GM12878 (cell line): Measurements from ENCODE around the gene S100A12. TPM values are rescaled to one million over a fixed set of nuclear protein-coding genes. Genes with fewer than 3 reads are reported as not detected.

Experiments
- ATAC-seq: fragments of 200-7000 bp; cut with Tn5 transposase; 3 replicates; pipeline ENCODE4 v1.9.1; 2020; ENCODE audit warnings: mild to moderate bottlenecking, moderate library complexity
- BruUV-seq: library from RNA; stranded (reverse); fragments of 400-500 nt; replicated peaks from 2 replicates; lab custom pipeline; 2021; lab: Mats Ljungman, UMichigan
- CTCF ChIA-PET: fragments of 300-600 bp; sonication (Branson Sonifier 250); formaldehyde crosslinking; extraction: SDS; loops from one replicate; lab custom pipeline; 2021; ENCODE audit warnings: inconsistent platforms; lab: Yijun Ruan, JAX
- POLR2A ChIA-PET: fragments of 350-600 bp; formaldehyde crosslinking; extraction: SDS; loops from one replicate; lab custom pipeline; 2021; ENCODE audit warnings: inconsistent platforms; lab: Charles Lee
- RAD21 ChIA-PET: fragments of 300-600 bp; sonication (Branson Sonifier 250); formaldehyde crosslinking; loops from one replicate; lab custom pipeline; 2023; ENCODE audit warnings: antibody characterized with exemption; ENCODE audit not compliant: unreplicated experiment; lab: Charles Lee
- SMC1A ChIA-PET: fragments of 300-600 bp; sonication (Branson Sonifier 250); formaldehyde crosslinking; loops from one replicate; lab custom pipeline; 2023; ENCODE audit not compliant: unreplicated experiment, uncharacterized antibody; lab: Charles Lee
- DNase-seq: peaks from one replicate; pipeline ENCODE4 v3.0.0-alpha.2; 2011; ENCODE audit warnings: low read depth, low spot score
- FAIRE-seq: peaks from 3 replicates; lab custom pipeline; 2011; peaks lifted over from hg19 to GRCh38; lab: Jason Lieb, UNC
- H2AFZ ChIP-seq: 2 replicates; pipeline ENCODE4 v1.6.0; 2011; ENCODE audit warnings: low read depth, low read length, control low read depth; ENCODE audit not compliant: control insufficient read depth
- H3K27ac ChIP-seq: 2 replicates; pipeline ENCODE4 v1.5.1; 2011; ENCODE audit warnings: control low read depth; ENCODE audit not compliant: control insufficient read depth, insufficient read depth
- H3K27me3 ChIP-seq, 2 experiments: replicated peaks in 1 of 2; 2 replicates each; pipeline versions ENCODE4 v1.6.0 to v1.6.1; 2011; ENCODE audit warnings: low read length in 1 of 2; ENCODE audit not compliant: control insufficient read depth in 2 of 2, insufficient read depth in 2 of 2
- H3K36me3 ChIP-seq, 2 experiments: 2 replicates each; pipeline ENCODE4 v1.5.1; 2011; ENCODE audit warnings: low read length in 1 of 2; ENCODE audit not compliant: control insufficient read depth in 2 of 2, insufficient read depth in 2 of 2
- H3K4me1 ChIP-seq: 2 replicates; pipeline ENCODE4 v1.6.1; 2011; ENCODE audit warnings: mild to moderate bottlenecking, low read length, moderate library complexity, mixed read lengths; ENCODE audit not compliant: control insufficient read depth, insufficient read depth
- H3K4me2 ChIP-seq: 2 replicates; pipeline ENCODE4 v1.6.0; 2011; ENCODE audit warnings: control low read depth; ENCODE audit not compliant: control insufficient read depth, insufficient read depth
- H3K4me3 ChIP-seq: fragments of 200-600 bp; sonication (generic); 2 replicates; pipeline ENCODE4 v1.5.1; 2016
- H3K79me2 ChIP-seq: 2 replicates; pipeline ENCODE4 v1.6.0; 2011; ENCODE audit warnings: low read length; ENCODE audit not compliant: control insufficient read depth, insufficient read depth
- H3K9ac ChIP-seq: 2 replicates; pipeline ENCODE4 v1.8.0; 2011; ENCODE audit warnings: low read length, control low read depth, mixed read lengths; ENCODE audit not compliant: control insufficient read depth, insufficient read depth
- H3K9me3 ChIP-seq: replicated peaks from 3 replicates; pipeline ENCODE4 v1.5.1; 2011; ENCODE audit warnings: mild to moderate bottlenecking, low read length; ENCODE audit not compliant: control insufficient read depth, insufficient read depth
- H4K20me1 ChIP-seq: 2 replicates; pipeline ENCODE4 v1.6.0; 2011; ENCODE audit not compliant: control insufficient read depth, insufficient read depth
- BCLAF1 ChIP-seq: fragments of 450-650 bp; IDR thresholded peaks from 2 replicates; pipeline ENCODE4 v1.6.1; 2017; ENCODE audit warnings: antibody characterized with exemption, mild to moderate bottlenecking, moderate library complexity
- E2F8 ChIP-seq: fragments of 450-650 bp; IDR thresholded peaks from 2 replicates; pipeline ENCODE4 v1.6.1; 2018; ENCODE audit warnings: mild to moderate bottlenecking, low read depth, moderate library complexity; ENCODE audit not compliant: partially characterized antibody
- ESRRA ChIP-seq: IDR thresholded peaks from 2 replicates; pipeline ENCODE4 v1.6.1; 2012; ENCODE audit warnings: mild to moderate bottlenecking, low read length, improper control_type of control experiment
- GABPA ChIP-seq: IDR thresholded peaks from 2 replicates; pipeline ENCODE4 v1.6.1; 2014; ENCODE audit warnings: antibody characterized with exemption, low read depth, mild to moderate bottlenecking, inconsistent platforms
- NFIC ChIP-seq: IDR thresholded peaks from 2 replicates; pipeline ENCODE4 v1.6.1; 2012; ENCODE audit warnings: low read depth, mild to moderate bottlenecking, inconsistent platforms, low read length, moderate library complexity
- PML ChIP-seq: IDR thresholded peaks from 2 replicates; pipeline ENCODE4 v1.6.1; 2012; ENCODE audit warnings: low read length, inconsistent platforms
- POLR2AphosphoS5 ChIP-seq: IDR thresholded peaks from 2 replicates; pipeline ENCODE4 v1.6.1; 2011; ENCODE audit warnings: mild to moderate bottlenecking, low read length, inconsistent platforms
- RAD51 ChIP-seq: fragments of 450-650 bp; IDR thresholded peaks from 2 replicates; pipeline ENCODE4 v1.6.1; 2016; ENCODE audit warnings: moderate library complexity, mild to moderate bottlenecking, inconsistent platforms
- RFX5 ChIP-seq: IDR thresholded peaks from 2 replicates; pipeline ENCODE4 v1.6.1; 2011; ENCODE audit warnings: low read depth, low read length, improper control_type of control experiment
- STAT3 ChIP-seq: IDR thresholded peaks from 2 replicates; pipeline ENCODE4 v1.6.1; 2011; ENCODE audit warnings: low read depth, low read length, improper control_type of control experiment
- YBX1 ChIP-seq: fragments of 450-650 bp; IDR thresholded peaks from 2 replicates; pipeline ENCODE4 v1.6.1; 2016; ENCODE audit warnings: antibody characterized with exemption
- ZSCAN29 ChIP-seq: fragments of 450-650 bp; IDR thresholded peaks from 2 replicates; pipeline ENCODE4 v1.6.1; 2017; ENCODE audit warnings: mild to moderate bottlenecking, moderate library complexity
- WGBS: methylation state at CpG from one replicate; pipeline ENCODE4 v1.1.6; 2016; ENCODE audit warnings: low lambda C conversion rate; ENCODE audit not compliant: insufficient replicate concordance, insufficient coverage; ENCODE audit errors: missing lambda C conversion rate; 5-methylcytosine and 5-hydroxymethylcytosine counted together
- in situ Hi-C: fragments of 300-500 bp; cut with MboI; formaldehyde crosslinking; loops from 9 replicates; pipeline ENCODE4 v1.14.3; 2018; ENCODE audit warnings: mixed read lengths
- intact Hi-C: fragments of 100-400 bp; cut with micrococcal nuclease; formaldehyde crosslinking; loops from one replicate; pipeline ENCODE4 v1.14.2; 2022; ENCODE audit not compliant: unreplicated experiment
- polyA plus RNA-seq, 11 experiments: library from polyadenylated mRNA; depleted of rRNA in 4 of 11; unstranded in 6 of 11; stranded (reverse) in 5 of 11; fragments of >200 nt; fragmentation: Nextera tagmentation in 4 of 11; fragmentation: Illumina TruSeq in 1 of 11; extraction: Ambion mirVana in 4 of 11; extraction: Trizol in 1 of 11; gene quantifications; 1 replicate in 1 of 11; 2 replicates in 10 of 11; pipeline versions ENCODE4 v1.2.1 to v1.2.3, GENCODE V29; 2011 to 2016; ENCODE audit warnings: inconsistent platforms in 2 of 11, missing spikeins in 2 of 11, low read depth in 1 of 11
- total RNA-seq, 4 experiments: library from RNA; depleted of rRNA in 3 of 4; stranded (reverse); fragments of >200 nt in 3 of 4; fragmentation: Illumina TruSeq in 1 of 4; extraction: Trizol in 1 of 4; gene quantifications; 2 replicates each; pipeline versions ENCODE4 v1.2.1 to v1.2.3, GENCODE V29; 2013 to 2021
- TF ChIP-seq, protein P1 (sequence below): fragments of 450-650 bp; formaldehyde crosslinking; IDR thresholded peaks from 2 replicates; pipeline ENCODE4 v1.4.0; 2022; ENCODE audit warnings: mild to moderate bottlenecking, moderate library complexity

S100A12 gene
- total and polyA plus RNA-seq, 10 of the 15 experiments (the other 5 are each of a cell fraction or from before 2014, with no cell fraction given), result not detected

GRCh38 chr1:153364766-153365666, 10.4 kb downstream of the S100A12 start:
- H4K20me1 ChIP-seq, result no peaks in the 10 kb centered on the region
- no peak overlapping the region for H3K4me2 ChIP-seq
- BruUV-seq, result no TSS peak
- no peak overlapping the region for H3K27ac ChIP-seq
- in situ Hi-C loops (no loop called here), intact Hi-C loops (no loop called here)
- no peaks in the 10 kb centered on the region for H3K79me2 ChIP-seq
- ChIA-PET SMC1A (interaction anchor here (1.9 kb wide), 1 partner anchor 12 kb away, joined by 5 read pairs; no protein-coding TSS in a partner anchor), RAD21 (no interaction called here), POLR2A (no interaction called here), CTCF (interaction anchor here (1.2 to 1.8 kb wide), 3 partner anchors 10 to 53 kb away, joined by 3 read pairs; no protein-coding TSS in a partner anchor)
- DNase-seq, result no peak
- FAIRE-seq, result no peak
- no peaks in the 10 kb centered on the region for H3K36me3 ChIP-seq
- H3K4me3 ChIP-seq, result no peak overlapping the region
- ATAC-seq, result no peak
- H3K4me1 ChIP-seq, result no peaks in the 10 kb centered on the region
- H3K9ac ChIP-seq, result no peak overlapping the region
- no peak overlapping the region for H2AFZ ChIP-seq
- no peaks in the 10 kb centered on the region for H3K9me3 ChIP-seq
- H3K27me3 ChIP-seq, result no peaks in the 10 kb centered on the region
- 19% methylated on average over 12 of the region's 12 CpGs for WGBS
- TF ChIP-seq PML (no peak), YBX1 (no peak), BCLAF1 (no peak), ZSCAN29 (no peak), RAD51 (no peak), STAT3 (no peak), RFX5 (no peak), POLR2AphosphoS5 (no peak), E2F8 (no peak), NFIC (no peak), ESRRA (no peak), GABPA (no peak)
- TF ChIP-seq, protein P1, sequence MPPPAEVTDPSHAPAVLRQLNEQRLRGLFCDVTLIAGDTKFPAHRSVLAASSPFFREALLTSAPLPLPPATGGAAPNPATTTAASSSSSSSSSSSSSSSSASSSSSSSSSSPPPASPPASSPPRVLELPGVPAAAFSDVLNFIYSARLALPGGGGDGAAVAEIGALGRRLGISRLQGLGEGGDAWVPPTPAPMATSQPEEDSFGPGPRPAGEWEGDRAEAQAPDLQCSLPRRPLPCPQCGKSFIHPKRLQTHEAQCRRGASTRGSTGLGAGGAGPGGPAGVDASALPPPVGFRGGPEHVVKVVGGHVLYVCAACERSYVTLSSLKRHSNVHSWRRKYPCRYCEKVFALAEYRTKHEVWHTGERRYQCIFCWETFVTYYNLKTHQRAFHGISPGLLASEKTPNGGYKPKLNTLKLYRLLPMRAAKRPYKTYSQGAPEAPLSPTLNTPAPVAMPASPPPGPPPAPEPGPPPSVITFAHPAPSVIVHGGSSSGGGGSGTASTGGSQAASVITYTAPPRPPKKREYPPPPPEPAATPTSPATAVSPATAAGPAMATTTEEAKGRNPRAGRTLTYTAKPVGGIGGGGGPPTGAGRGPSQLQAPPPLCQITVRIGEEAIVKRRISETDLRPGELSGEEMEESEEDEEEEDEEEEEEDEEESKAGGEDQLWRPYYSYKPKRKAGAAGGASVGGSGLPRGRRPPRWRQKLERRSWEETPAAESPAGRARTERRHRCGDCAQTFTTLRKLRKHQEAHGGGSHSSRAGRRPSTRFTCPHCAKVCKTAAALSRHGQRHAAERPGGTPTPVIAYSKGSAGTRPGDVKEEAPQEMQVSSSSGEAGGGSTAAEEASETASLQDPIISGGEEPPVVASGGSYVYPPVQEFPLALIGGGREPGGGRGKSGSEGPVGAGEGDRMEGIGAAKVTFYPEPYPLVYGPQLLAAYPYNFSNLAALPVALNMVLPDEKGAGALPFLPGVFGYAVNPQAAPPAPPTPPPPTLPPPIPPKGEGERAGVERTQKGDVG (CRISPR knock-in tag), result no peak
